Body of pancreas (tissue), 4 donors: Measurements from ENCODE around the gene PMIS2. TPM values are rescaled to one million over a fixed set of nuclear protein-coding genes. Genes with fewer than 3 reads are reported as not detected.

ENCODE experiments used
- ATAC-seq: fragments of 150-250 bp; one replicate; pipeline ENCODE4 v1.9.1; 2016
- DNase-seq, 4 donors: peaks; one replicate each; pipeline ENCODE4 v3.0.0-alpha.2; 2019
- H3K27ac ChIP-seq, 4 donors: fragments of 200-600 bp; sonication (generic); 1 replicate in 3 of 4; 2 replicates in 1 of 4; pipeline versions ENCODE4 v1.5.1 to v1.6.1; 2016 to 2019; ENCODE audit warnings: mild to moderate bottlenecking in 1 of 4, mixed read lengths in 1 of 4, moderate library complexity in 1 of 4
- H3K27me3 ChIP-seq, 2 donors: fragments of 200-600 bp; sonication (generic); one replicate each; pipeline ENCODE4 v1.6.0; 2016; ENCODE audit warnings: mild to moderate bottlenecking in 1 of 2
- H3K36me3 ChIP-seq, 2 donors: fragments of 200-600 bp; sonication (generic); replicated peaks in 1 of 2; 2 replicates each; pipeline ENCODE4 v1.5.1; 2016; ENCODE audit warnings: low read depth in 2 of 2; ENCODE audit not compliant: insufficient read depth in 1 of 2
- H3K4me1 ChIP-seq: fragments of 200-600 bp; sonication (generic); one replicate; pipeline ENCODE4 v1.6.0; 2016
- H3K4me3 ChIP-seq, 2 donors: fragments of 200-600 bp; sonication (generic); 1 replicate in 1 of 2; 2 replicates in 1 of 2; pipeline ENCODE4 v1.5.1; 2016 to 2019
- H3K9me3 ChIP-seq, 3 donors: fragments of 200-600 bp; sonication (generic); 1 replicate in 2 of 3; 2 replicates in 1 of 3; pipeline ENCODE4 v1.5.1; 2016
- CTCF ChIP-seq, 7 experiments: fragments of 450-650 bp in 4 of 7; fragments of 200-600 bp in 3 of 7; sonication (generic) in 3 of 7; IDR thresholded peaks; one replicate each; pipeline ENCODE4 v1.5.1; 2016 to 2019; ENCODE audit warnings: antibody characterized with exemption in 7 of 7
- POLR2A ChIP-seq, 3 donors: fragments of 450-650 bp; IDR thresholded peaks; one replicate each; pipeline ENCODE4 v1.6.1; 2016; ENCODE audit warnings: antibody characterized with exemption in 3 of 3, mild to moderate bottlenecking in 2 of 3
- WGBS, 2 donors: methylation state at CpG; one replicate each; pipeline ENCODE4 v1.1.5; 2017; 5-methylcytosine and 5-hydroxymethylcytosine counted together
- intact Hi-C: fragments of 100-400 bp; cut with DNase I; formaldehyde crosslinking; loops from one replicate; pipeline ENCODE4 v1.15.1; 2023
- total RNA-seq, 2 donors: library from RNA; depleted of rRNA; stranded (reverse); fragments of >200 nt; gene quantifications; one replicate each; pipeline ENCODE4 v1.1.0, GENCODE V29; 2016

PMIS2 gene
- total RNA-seq, 2 donors from 2014 or later, result not detected

- no peaks in the 10 kb centered on the region for H3K4me1 ChIP-seq
- intact Hi-C loops, result no loop called here
- H3K36me3 ChIP-seq, result peaks cover 0 to 38% of the 10 kb centered on the region in 2 donors
- no peak overlapping the region for H3K27ac ChIP-seq
- WGBS, 2 donors, result 94 to 96% methylated on average over 3 of the region's 3 CpGs
- ATAC-seq (no peak), DNase-seq (no peak)
- no peak for TF ChIP-seq POLR2A (IDR thresholded peaks at IDR 0.05)
- TF ChIP-seq CTCF (IDR thresholded peaks at IDR 0.05), result no peak
- H3K9me3 ChIP-seq, result no peaks in the 10 kb centered on the region
- no peaks in the 10 kb centered on the region for H3K27me3 ChIP-seq
- no peak overlapping the region for H3K4me3 ChIP-seq
Measured at GRCh38 chr19:35636651-35637050, 50.7 kb downstream of the PMIS2 start.

Other genes with a start within 250 kb of the PMIS2 start
- 1 to 10 TPM; 1.6 to 2.3 TPM for gene FFAR1, start 238.3 kb upstream of the PMIS2 start, total RNA-seq
- not detected for gene FFAR3, start 227.7 kb upstream of the PMIS2 start, total RNA-seq
- not detected for gene GPR42, start 215.1 kb upstream of the PMIS2 start, total RNA-seq
- not detected for gene FFAR2, start 137.9 kb upstream of the PMIS2 start, total RNA-seq
- gene KRTDAP, start 95.7 kb upstream of the PMIS2 start, total RNA-seq, result not detected
- gene DMKN, start 72.5 kb upstream of the PMIS2 start, total RNA-seq, result 100 to 1,000 TPM; 146 TPM
- not detected for gene SBSN, start 57.9 kb upstream of the PMIS2 start, total RNA-seq
- not detected for gene GAPDHS, start 52.7 kb upstream of the PMIS2 start, total RNA-seq
- gene TMEM147, start 40.5 kb upstream of the PMIS2 start, total RNA-seq, result 10 to 100 TPM; 59.4 to 67.9 TPM
- gene ATP4A, start 22.5 kb upstream of the PMIS2 start, total RNA-seq, result 1 to 10 TPM in 1 of 2 donors, not detected in 1; 8.2 TPM
- gene HAUS5, start 26.6 kb downstream of the PMIS2 start, total RNA-seq, result 10 to 100 TPM in 1 of 2 donors, 1 to 10 TPM in 1; 9.6 to 14.5 TPM
- 10 to 100 TPM; 26.7 to 65.3 TPM for gene RBM42, start 42.9 kb downstream of the PMIS2 start, total RNA-seq
- gene ETV2, start 55.6 kb downstream of the PMIS2 start, total RNA-seq, result not detected
- gene COX6B1, start 62.1 kb downstream of the PMIS2 start, total RNA-seq, result 100 to 1,000 TPM; 134 to 151 TPM
- gene UPK1A, start 80.3 kb downstream of the PMIS2 start, total RNA-seq, result not detected
- gene ZBTB32, start 118.4 kb downstream of the PMIS2 start, total RNA-seq, result not detected
- 10 to 100 TPM; 18.7 to 31.6 TPM for gene KMT2B, start 131.8 kb downstream of the PMIS2 start, total RNA-seq
- 10 to 100 TPM in 1 of 2 donors, 1 to 10 TPM in 1; 6.0 to 11.2 TPM for gene IGFLR1, start 156.3 kb downstream of the PMIS2 start, total RNA-seq
- 10 to 100 TPM; 26.2 to 83.4 TPM for gene U2AF1L4, start 159.2 kb downstream of the PMIS2 start, total RNA-seq
- 10 to 100 TPM; 10.6 to 21.1 TPM for gene PSENEN, start 159.5 kb downstream of the PMIS2 start, total RNA-seq
- gene LIN37, start 162.4 kb downstream of the PMIS2 start, total RNA-seq, result 1 to 10 TPM; 6.7 to 7.6 TPM
- 100 to 1,000 TPM in 1 of 2 donors, 10 to 100 TPM in 1; 35.0 to 117 TPM for gene HSPB6, start 170.9 kb downstream of the PMIS2 start, total RNA-seq
- 10 to 100 TPM in 1 of 2 donors, 1 to 10 TPM in 1; 7.3 to 14.2 TPM for gene PROSER3, start 172.0 kb downstream of the PMIS2 start, total RNA-seq
- gene ARHGAP33, start 189.4 kb downstream of the PMIS2 start, total RNA-seq, result 10 to 100 TPM in 1 of 2 donors, 1 to 10 TPM in 1; 8.6 to 71.5 TPM
- 1 to 10 TPM in 1 of 2 donors, under 1 TPM in 1; 0.99 to 3.9 TPM for gene PRODH2, start 226.7 kb downstream of the PMIS2 start, total RNA-seq